HCT116 (cell line): ENCODE results near the gene USP48. TPM values are rescaled to one million over a fixed set of nuclear protein-coding genes. Genes with fewer than 3 reads are reported as not detected.

Experiments
- ATAC-seq: fragments of 200-7000 bp; cut with Tn5 transposase; 2 replicates; pipeline ENCODE4 v1.9.1; 2020; ENCODE audit warnings: mild to moderate bottlenecking, moderate library complexity
- BruUV-seq: library from RNA; stranded (reverse); fragments of 400-500 nt; replicated peaks from 2 replicates; lab custom pipeline; 2021; lab: Mats Ljungman, UMichigan
- CTCF ChIA-PET: fragments of 300-600 bp; sonication (Branson Sonifier 250); formaldehyde crosslinking; loops from one replicate; lab custom pipeline; 2021; ENCODE audit warnings: antibody characterized with exemption; lab: Charles Lee
- POLR2A ChIA-PET: fragments of 300-600, 350-600 bp; sonication (Branson Sonifier 250); formaldehyde crosslinking; loops from one replicate; lab custom pipeline; 2021; ENCODE audit warnings: antibody characterized with exemption; lab: Charles Lee
- RAD21 ChIA-PET, 2 experiments: fragments of 300-600 bp; sonication (Branson Sonifier 250); formaldehyde crosslinking; loops; one replicate each; lab custom pipeline; 2023; ENCODE audit warnings: low total read pairs in 2 of 2; ENCODE audit not compliant: uncharacterized antibody in 2 of 2, unreplicated experiment in 2 of 2, low non-redundant PET in 1 of 2; lab: Charles Lee
- DNase-seq: peaks from one replicate; pipeline ENCODE4 v3.0.0-alpha.2; 2010; ENCODE audit warnings: low read depth, low spot score
- H2AFZ ChIP-seq: fragments of 200-600 bp; shearing (Covaris generic), sonication (generic); 2 replicates; pipeline ENCODE4 v1.6.1; 2017; ENCODE audit warnings: low read depth, mixed run types, mixed read lengths, antibody characterized with exemption, low read length; ENCODE audit not compliant: poor library complexity, severe bottlenecking
- H3K27ac ChIP-seq: 2 replicates; pipeline ENCODE4 v1.5.1; 2012; ENCODE audit warnings: low read depth, low read length
- H3K27me3 ChIP-seq: fragments of 200-600 bp; sonication (generic); 2 replicates; pipeline ENCODE4 v1.6.1; 2016; ENCODE audit warnings: mixed run types, low read length, mixed read lengths; ENCODE audit not compliant: insufficient read depth
- H3K36me3 ChIP-seq, 2 experiments: fragments of 200-500 bp in 1 of 2; fragments of 200-600 bp in 1 of 2; sonication (Bioruptor generic) in 1 of 2; sonication (generic) in 1 of 2; 2 replicates each; pipeline versions ENCODE4 v1.5.1 to v1.6.1; 2014 to 2016; ENCODE audit warnings: low read length in 2 of 2, inconsistent platforms in 1 of 2, mixed read lengths in 1 of 2, mixed run types in 1 of 2; ENCODE audit not compliant: insufficient read depth in 2 of 2, control insufficient read depth in 1 of 2
- H3K4me1 ChIP-seq, 2 experiments: fragments of 200-600 bp in 1 of 2; sonication (generic) in 1 of 2; 2 replicates each; pipeline versions ENCODE4 v1.5.1 to v1.6.1; 2012 to 2017; ENCODE audit warnings: low read length in 2 of 2, inconsistent platforms in 1 of 2, mild to moderate bottlenecking in 1 of 2, mixed read lengths in 1 of 2, mixed run types in 1 of 2, moderate library complexity in 1 of 2; ENCODE audit not compliant: insufficient read depth in 2 of 2, control insufficient read depth in 1 of 2
- H3K4me2 ChIP-seq: fragments of 200-600 bp; sonication (generic); 2 replicates; pipeline ENCODE4 v1.6.1; 2017; ENCODE audit warnings: mixed run types, low read length, mixed read lengths
- H3K4me3 ChIP-seq, 2 experiments: fragments of 200-600 bp in 1 of 2; sonication (generic) in 1 of 2; replicated peaks in 1 of 2; 2 replicates each; pipeline ENCODE4 v1.5.1; 2011 to 2016; ENCODE audit warnings: low read length in 2 of 2, control low read depth in 1 of 2, low read depth in 1 of 2, mild to moderate bottlenecking in 1 of 2, mixed read lengths in 1 of 2, mixed run types in 1 of 2
- H3K79me2 ChIP-seq: fragments of 200-600 bp; sonication (generic); 2 replicates; pipeline ENCODE4 v1.6.1; 2017; ENCODE audit warnings: mild to moderate bottlenecking, mixed run types, low read length, moderate library complexity, mixed read lengths; ENCODE audit not compliant: insufficient read depth
- H3K9ac ChIP-seq: fragments of 200-600 bp; sonication (generic); 2 replicates; pipeline ENCODE4 v1.6.1; 2016; ENCODE audit warnings: low read length, mixed read lengths
- H3K9me2 ChIP-seq: fragments of 200-600 bp; sonication (generic), shearing (Covaris generic); 2 replicates; pipeline ENCODE4 v1.6.1; 2017; ENCODE audit warnings: mixed run types, mild to moderate bottlenecking, moderate library complexity; ENCODE audit not compliant: insufficient read depth
- H3K9me3 ChIP-seq, 2 experiments: fragments of 200-500 bp in 1 of 2; fragments of 200-600 bp in 1 of 2; sonication (Bioruptor generic) in 1 of 2; sonication (generic) in 1 of 2; 2 replicates each; pipeline ENCODE4 v1.6.1; 2014 to 2017; ENCODE audit warnings: low read length in 2 of 2, mixed read lengths in 2 of 2, inconsistent platforms in 1 of 2, low read depth in 1 of 2, mild to moderate bottlenecking in 1 of 2, mixed run types in 1 of 2, moderate library complexity in 1 of 2; ENCODE audit not compliant: control insufficient read depth in 1 of 2, insufficient read depth in 1 of 2
- H4K20me1 ChIP-seq: fragments of 200-600 bp; sonication (generic), shearing (Covaris generic); 2 replicates; pipeline ENCODE4 v1.6.1; 2017; ENCODE audit warnings: mixed run types, mild to moderate bottlenecking, moderate library complexity; ENCODE audit not compliant: insufficient read depth
- CBX3 ChIP-seq: IDR thresholded peaks from 2 replicates; pipeline ENCODE4 v1.6.1; 2012; ENCODE audit warnings: low read depth
- CTCF ChIP-seq, 3 experiments: fragments of 200-600 bp in 1 of 3; sonication (generic) in 1 of 3; IDR thresholded peaks in 2 of 3; conservative IDR thresholded peaks in 1 of 3; 2 replicates each; pipeline ENCODE4 v1.5.1; 2012 to 2017; ENCODE audit warnings: low read depth in 2 of 3, low read length in 2 of 3, antibody characterized with exemption in 1 of 3, borderline replicate concordance in 1 of 3, control low read depth in 1 of 3, mild to moderate bottlenecking in 1 of 3, mixed read lengths in 1 of 3, mixed run types in 1 of 3, moderate library complexity in 1 of 3; ENCODE audit not compliant: insufficient read depth in 1 of 3
- EGR1 ChIP-seq: IDR thresholded peaks from 2 replicates; pipeline ENCODE4 v1.6.1; 2012; ENCODE audit warnings: low read depth
- ELF1 ChIP-seq: IDR thresholded peaks from 2 replicates; pipeline ENCODE4 v1.6.1; 2012; ENCODE audit warnings: low read depth, borderline replicate concordance
- EZH2 ChIP-seq: fragments of 200-600 bp; sonication (generic); IDR thresholded peaks from 2 replicates; pipeline ENCODE4 v1.6.1; 2017; ENCODE audit warnings: antibody characterized with exemption, mixed run types
- FOSL1 ChIP-seq: IDR thresholded peaks from 2 replicates; pipeline ENCODE4 v1.6.1; 2012; ENCODE audit warnings: low read depth
- JUND ChIP-seq: IDR thresholded peaks from 2 replicates; pipeline ENCODE4 v1.6.1; 2012
- POLR2A ChIP-seq: IDR thresholded peaks from 2 replicates; pipeline ENCODE4 v1.7.0; 2011; ENCODE audit warnings: borderline replicate concordance; ENCODE audit not compliant: insufficient read depth, insufficient read length; ENCODE audit errors: extremely low read depth
- RAD21 ChIP-seq: IDR thresholded peaks from 2 replicates; pipeline ENCODE4 v1.6.1; 2012; ENCODE audit warnings: low read depth, mild to moderate bottlenecking
- REST ChIP-seq: IDR thresholded peaks from 2 replicates; pipeline ENCODE4 v1.6.1; 2012; ENCODE audit warnings: low read depth
- SIN3A ChIP-seq: IDR thresholded peaks from 2 replicates; pipeline ENCODE4 v1.6.1; 2012; ENCODE audit warnings: low read depth
- SP1 ChIP-seq: IDR thresholded peaks from 2 replicates; pipeline ENCODE4 v1.6.1; 2012; ENCODE audit warnings: low read depth
- SRF ChIP-seq: IDR thresholded peaks from 2 replicates; pipeline ENCODE4 v1.6.1; 2012; ENCODE audit warnings: low read depth
- TCF7L2 ChIP-seq: IDR thresholded peaks from 2 replicates; pipeline ENCODE4 v1.7.0; 2011; ENCODE audit warnings: borderline replicate concordance, inconsistent platforms; ENCODE audit not compliant: insufficient read depth, insufficient read length; ENCODE audit errors: extremely low read depth
- YY1 ChIP-seq: IDR thresholded peaks from 2 replicates; pipeline ENCODE4 v1.6.1; 2011; ENCODE audit warnings: low read length, low read depth, moderate library complexity, mild to moderate bottlenecking; ENCODE audit not compliant: insufficient replicate concordance; ENCODE audit errors: extremely low read depth
- ZFX ChIP-seq: fragments of 450-650 bp; IDR thresholded peaks from 2 replicates; pipeline ENCODE4 v1.6.1; 2017
- ZNF274 ChIP-seq: fragments of 200-500 bp; sonication (Bioruptor generic); IDR thresholded peaks from 2 replicates; pipeline ENCODE4 v1.6.1; 2014; ENCODE audit warnings: mild to moderate bottlenecking, low read depth, low read length, inconsistent platforms
- intact Hi-C: fragments of 100-400 bp; cut with micrococcal nuclease; formaldehyde crosslinking; loops from 2 replicates; pipeline ENCODE4 v1.10.0; 2022
- total RNA-seq: library from RNA; stranded (reverse); gene quantifications from one replicate; pipeline ENCODE4 v1.2.1, GENCODE V29; 2021; ENCODE audit not compliant: unreplicated experiment
- TF ChIP-seq, protein P1 (sequence below): IDR thresholded peaks from 2 replicates; pipeline ENCODE4 v1.6.1; 2011; ENCODE audit warnings: mild to moderate bottlenecking, low read length, moderate library complexity; ENCODE audit not compliant: insufficient replicate concordance; ENCODE audit errors: extremely low read depth
- TF ChIP-seq, protein P2 (sequence below): IDR thresholded peaks from 2 replicates; pipeline ENCODE4 v1.6.1; 2012

The USP48 gene
- total RNA-seq, 1 experiment from 2014 or later = 54.8 TPM

- intact Hi-C loops = no loop called here
- Histone ChIP-seq H3K36me3 (no peaks in the 10 kb centered on the region), H3K4me1 (peaks cover 27 to 43% of the 10 kb centered on the region in 2 experiments), H3K4me2 (no peak overlapping the region), H3K9ac (no peak overlapping the region), H3K9me2 (no peaks in the 10 kb centered on the region), H3K27ac (peak overlapping the region; percentile 69; the same call in 1 of the 2 replicates), H4K20me1 (no peaks in the 10 kb centered on the region), H3K27me3 (no peaks in the 10 kb centered on the region), H3K9me3 (no peaks in the 10 kb centered on the region), H3K4me3 (no peak overlapping the region), H3K79me2 (no peaks in the 10 kb centered on the region), H2AFZ (no peak overlapping the region)
- ChIA-PET POLR2A (no interaction called here), RAD21 (no interaction called here), CTCF (no interaction called here)
- BruUV-seq = no TSS peak
- ATAC-seq (no peak), DNase-seq (no peak)
- no peak for TF ChIP-seq SP1
- TF ChIP-seq POLR2A = no peak
- TF ChIP-seq SIN3A = no peak
- no peak for TF ChIP-seq ELF1
- TF ChIP-seq JUND = no peak
- no peak for TF ChIP-seq RAD21
- TF ChIP-seq EZH2 = no peak
- no peak for TF ChIP-seq EGR1
- no peak for TF ChIP-seq CBX3
- no peak for TF ChIP-seq CTCF (IDR thresholded peaks at IDR 0.05 in 2 of 3, conservative IDR thresholded peaks at IDR 0.05 in 1 of 3; ENCODE audit: borderline replicate concordance in 1 of 3, insufficient read depth in 1 of 3, low read depth in 2 of 3, low read length in 2 of 3)
- no peak for TF ChIP-seq YY1
- TF ChIP-seq, protein P1, sequence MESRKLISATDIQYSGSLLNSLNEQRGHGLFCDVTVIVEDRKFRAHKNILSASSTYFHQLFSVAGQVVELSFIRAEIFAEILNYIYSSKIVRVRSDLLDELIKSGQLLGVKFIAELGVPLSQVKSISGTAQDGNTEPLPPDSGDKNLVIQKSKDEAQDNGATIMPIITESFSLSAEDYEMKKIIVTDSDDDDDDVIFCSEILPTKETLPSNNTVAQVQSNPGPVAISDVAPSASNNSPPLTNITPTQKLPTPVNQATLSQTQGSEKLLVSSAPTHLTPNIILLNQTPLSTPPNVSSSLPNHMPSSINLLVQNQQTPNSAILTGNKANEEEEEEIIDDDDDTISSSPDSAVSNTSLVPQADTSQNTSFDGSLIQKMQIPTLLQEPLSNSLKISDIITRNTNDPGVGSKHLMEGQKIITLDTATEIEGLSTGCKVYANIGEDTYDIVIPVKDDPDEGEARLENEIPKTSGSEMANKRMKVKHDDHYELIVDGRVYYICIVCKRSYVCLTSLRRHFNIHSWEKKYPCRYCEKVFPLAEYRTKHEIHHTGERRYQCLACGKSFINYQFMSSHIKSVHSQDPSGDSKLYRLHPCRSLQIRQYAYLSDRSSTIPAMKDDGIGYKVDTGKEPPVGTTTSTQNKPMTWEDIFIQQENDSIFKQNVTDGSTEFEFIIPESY = no peak
- TF ChIP-seq SRF = no peak
- no peak for TF ChIP-seq TCF7L2
- TF ChIP-seq ZFX = no peak
- TF ChIP-seq ZNF274 = no peak
- no peak for TF ChIP-seq REST
- TF ChIP-seq, protein P2, sequence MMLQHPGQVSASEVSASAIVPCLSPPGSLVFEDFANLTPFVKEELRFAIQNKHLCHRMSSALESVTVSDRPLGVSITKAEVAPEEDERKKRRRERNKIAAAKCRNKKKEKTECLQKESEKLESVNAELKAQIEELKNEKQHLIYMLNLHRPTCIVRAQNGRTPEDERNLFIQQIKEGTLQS = no peak
- TF ChIP-seq FOSL1 = no peak
These were observed 145.4 kb downstream of the USP48 start for GRCh38 chr1:21637514-21637913.
